GM21717 (cell line): ENCODE measurements around the gene SLC5A2.
"Not testable (repeated sequence)": the region's sequence is repeated elsewhere in the genome, so short reads cannot be mapped to it uniquely, and the experiment has no call there.

Experiments
- ATAC-seq: cut with Tn5 transposase; IDR thresholded peaks from one replicate; pipeline ENCODE4 v1.9.1; 2021; ENCODE audit warnings: mild to moderate bottlenecking, moderate library complexity; ENCODE audit not compliant: unreplicated experiment

SLC5A2 gene

GRCh38 chr16:31483081-31483480 lies at the start of gene SLC5A2:
TSS of gene SLC5A2 (plus strand) at chr16:31483123. CDS start at chr16:31483137, 14 bp downstream.
- ATAC-seq: no peak

- no peak for ATAC-seq
Observed at GRCh38 chr16:31435341-31436220, 47.3 kb upstream of the SLC5A2 start.

- ATAC-seq: no peak
Observed at GRCh38 chr16:31436221-31437045, 46.5 kb upstream of the SLC5A2 start.

GRCh38 chr16:31438414-31438813 lies 44.5 kb upstream of the SLC5A2 start:
- ATAC-seq: no peak

GRCh38 chr16:31439023-31439422 lies 43.9 kb upstream of the SLC5A2 start:
- not testable (repeated sequence) for ATAC-seq

GRCh38 chr16:31439519-31439918 lies 43.4 kb upstream of the SLC5A2 start:
- no peak for ATAC-seq

GRCh38 chr16:31440516-31441184 lies 42.3 kb upstream of the SLC5A2 start:
- no peak for ATAC-seq

GRCh38 chr16:31441956-31442355 lies 41.0 kb upstream of the SLC5A2 start:
- no peak for ATAC-seq

- not testable (repeated sequence) for ATAC-seq
Observed at GRCh38 chr16:31445931-31446330, 37.0 kb upstream of the SLC5A2 start.

- ATAC-seq: no peak
Observed at GRCh38 chr16:31451201-31451600, 31.7 kb upstream of the SLC5A2 start.

- no peak for ATAC-seq
Observed at GRCh38 chr16:31451681-31452351, 31.1 kb upstream of the SLC5A2 start.

GRCh38 chr16:31452631-31453106 lies 30.3 kb upstream of the SLC5A2 start:
- no peak for ATAC-seq

- ATAC-seq: no peak
Observed at GRCh38 chr16:31453255-31454204, 29.4 kb upstream of the SLC5A2 start.

GRCh38 chr16:31455601-31456314 lies 27.2 kb upstream of the SLC5A2 start:
- ATAC-seq: no peak

GRCh38 chr16:31456988-31457360 lies 25.9 kb upstream of the SLC5A2 start:
- no peak for ATAC-seq

GRCh38 chr16:31458073-31458843 lies 24.7 kb upstream of the SLC5A2 start:
- peak; percentile 15 for ATAC-seq

- ATAC-seq: peak; percentile 68
Observed at GRCh38 chr16:31458844-31459686, 23.9 kb upstream of the SLC5A2 start, which contains the start of gene ARMC5. TSS of gene ARMC5 (plus strand) at chr16:31459501. CDS start at chr16:31459525, 24 bp downstream.
